Gastrocnemius medialis (tissue), 4 donors: ENCODE measurements around the gene SCT.

Experiments
- CTCF ChIP-seq, 5 experiments: fragments of 450-650 bp in 3 of 5; fragments of 200-600 bp in 2 of 5; sonication (generic) in 2 of 5; IDR thresholded peaks in 4 of 5; conservative IDR thresholded peaks in 1 of 5; 1 replicate in 4 of 5; 2 replicates in 1 of 5; pipeline ENCODE4 v1.5.1; 2016 to 2019; ENCODE audit warnings: antibody characterized with exemption in 5 of 5, mild to moderate bottlenecking in 3 of 5, moderate library complexity in 3 of 5
- POLR2A ChIP-seq, 2 donors: fragments of 450-650 bp; IDR thresholded peaks; one replicate each; pipeline ENCODE4 v1.6.1; 2017; ENCODE audit warnings: antibody characterized with exemption in 2 of 2, mild to moderate bottlenecking in 2 of 2, moderate library complexity in 2 of 2

GRCh38 chr11:628056-628455 is 1.1 kb upstream of the SCT start:
- TF ChIP-seq CTCF (IDR thresholded peaks at IDR 0.05 in 4 of 5, conservative IDR thresholded peaks at IDR 0.05 in 1 of 5) (no peak), POLR2A (IDR thresholded peaks at IDR 0.05) (no peak)
